ENCODE data around the gene GPR15. TPM values are rescaled to one million over a fixed set of nuclear protein-coding genes. Genes with fewer than 3 reads are reported as not detected.

GPR15 gene
- total and polyA plus RNA-seq, 2 donors (not counting 3 experiments of a cell fraction or from before 2014, with no cell fraction given) = not detected

DNA sequence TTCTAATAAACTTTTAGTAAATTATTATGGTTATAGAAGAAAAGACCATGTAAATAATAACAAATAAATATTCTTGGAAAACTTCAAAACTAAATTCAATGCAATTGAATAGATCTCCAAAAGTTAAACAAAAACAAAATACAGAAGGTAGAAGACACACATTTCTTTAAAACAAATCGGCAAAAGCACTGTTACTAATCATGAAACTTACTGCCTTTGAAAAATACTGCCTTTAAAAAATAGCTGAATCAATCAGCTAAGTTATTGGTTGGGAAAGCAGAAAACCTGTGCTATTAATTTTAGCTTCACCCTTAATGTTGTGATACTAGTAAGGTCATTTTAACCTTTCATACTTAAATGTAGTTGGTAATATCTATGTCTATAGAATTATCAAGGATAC lies 3.0 kb downstream of the GPR15 start:
- H3K9ac ChIP-seq (replicated peaks; ENCODE audit: extremely low read depth, insufficient read depth, low read length) = no peak overlapping the region
- H3K9me3 ChIP-seq (replicated peaks; ENCODE audit: control insufficient read depth, insufficient read depth, low read length) = no peaks in the 10 kb centered on the region
- H3K9me1 ChIP-seq (replicated peaks; ENCODE audit: control insufficient read depth, extremely low read depth, insufficient read depth, low read length) = no peaks in the 10 kb centered on the region
- H3K36me3 ChIP-seq (ENCODE audit: control insufficient read depth in 2 of 2, extremely low read depth in 1 of 2, insufficient read depth in 2 of 2, low read length in 2 of 2) = no peaks in the 10 kb centered on the region
- FAIRE-seq (peak; percentile 8), DNase-seq (ENCODE audit: low read depth, low spot score) (no peak)
- peaks cover 16 to 23% of the 10 kb centered on the region in 2 experiments for H3K27me3 ChIP-seq (ENCODE audit: control insufficient read depth in 2 of 2, insufficient read depth in 2 of 2, low read length in 2 of 2)
- no peak overlapping the region for H3K4me3 ChIP-seq (replicated peaks in 1 of 3; ENCODE audit: insufficient read depth in 1 of 3, low read depth in 1 of 3, low read length in 3 of 3)
- intact Hi-C loops (cut with micrococcal nuclease) (no loop called here), dilution Hi-C loops (cut with MboI; ENCODE audit: extremely low pct_ligation_motif_present, low sequenced_read_pairs) (no loop called here)
- H4K20me1 ChIP-seq (replicated peaks; ENCODE audit: control insufficient read depth, extremely low read depth, insufficient read depth, low read length) = no peaks in the 10 kb centered on the region
- TF ChIP-seq CTCF (IDR thresholded peaks at IDR 0.05; ENCODE audit: extremely low read depth in 1 of 2, insufficient read depth in 1 of 2, low read depth in 1 of 2, low read length in 2 of 2) (no peak), POLR2A (IDR thresholded peaks at IDR 0.05; ENCODE audit: low read depth, low read length) (no peak), MYC (IDR thresholded peaks at IDR 0.05; ENCODE audit: low read depth, low read length) (no peak), MAX (IDR thresholded peaks at IDR 0.05; ENCODE audit: insufficient read depth, insufficient read length) (no peak), EZH2 (IDR thresholded peaks at IDR 0.05; ENCODE audit: borderline replicate concordance, low read depth, low read length, severe bottlenecking) (no peak), FOS (IDR thresholded peaks at IDR 0.05; ENCODE audit: borderline replicate concordance, insufficient read depth, low read length) (no peak), GATA2 (IDR thresholded peaks at IDR 0.05; ENCODE audit: insufficient read depth, insufficient read length, low read depth, low read length) (no peak), JUN (IDR thresholded peaks at IDR 0.05; ENCODE audit: borderline replicate concordance, insufficient read depth, insufficient read length, low read depth) (no peak), POLR2AphosphoS5 (IDR thresholded peaks at IDR 0.05; ENCODE audit: insufficient read depth, low read depth, low read length) (no peak)
- ChIA-PET CTCF (no interaction called here), POLR2A (no interaction called here)
- H3K4me2 ChIP-seq (ENCODE audit: insufficient read depth, low read length) = no peak overlapping the region
- H3K4me1 ChIP-seq (ENCODE audit: control insufficient read depth, extremely low read depth, insufficient read depth, low read length) = no peaks in the 10 kb centered on the region
- no peak overlapping the region for H2AFZ ChIP-seq (ENCODE audit: low read depth, low read length)
- no peak overlapping the region for H3K27ac ChIP-seq (ENCODE audit: insufficient read depth, low read depth, low read length)
- no TSS peak for BruUV-seq (replicated peaks)
- no peaks in the 10 kb centered on the region for H3K79me2 ChIP-seq (ENCODE audit: control insufficient read depth, insufficient read depth, low read length)
